Fibroblast of lung (primary cell): Measurements from ENCODE around the gene SIGLEC5. TPM values are rescaled to one million over a fixed set of nuclear protein-coding genes. Genes with fewer than 3 reads are reported as not detected.

ENCODE experiments used
- DNase-seq, 2 donors: peaks; one replicate each; pipeline versions ENCODE4 v3.0.0 to v3.0.0-alpha.2; 2010; ENCODE audit warnings: low read depth in 2 of 2
- H2AFZ ChIP-seq: 2 replicates; pipeline ENCODE4 v1.5.1; 2012; ENCODE audit warnings: low read length, control low read depth, inconsistent platforms
- H3K27ac ChIP-seq: 2 replicates; pipeline ENCODE4 v1.5.1; 2011; ENCODE audit warnings: low read length, control low read depth; ENCODE audit not compliant: insufficient read depth
- H3K27me3 ChIP-seq: 2 replicates; pipeline ENCODE4 v1.5.1; 2011; ENCODE audit warnings: mild to moderate bottlenecking, low read length; ENCODE audit not compliant: control insufficient read depth, insufficient read depth
- H3K36me3 ChIP-seq: 2 replicates; pipeline ENCODE4 v1.5.1; 2011; ENCODE audit warnings: low read length; ENCODE audit not compliant: control insufficient read depth, insufficient read depth
- H3K4me1 ChIP-seq: 2 replicates; pipeline ENCODE4 v1.5.1; 2011; ENCODE audit warnings: low read length; ENCODE audit not compliant: control insufficient read depth, insufficient read depth; ENCODE audit errors: extremely low read depth
- H3K4me2 ChIP-seq: 2 replicates; pipeline ENCODE4 v1.5.1; 2011; ENCODE audit warnings: low read length, control low read depth; ENCODE audit not compliant: insufficient read depth; ENCODE audit errors: extremely low read depth
- H3K4me3 ChIP-seq, 4 experiments: fragments of 200-600 bp in 1 of 4; sonication (generic) in 1 of 4; replicated peaks in 1 of 4; 2 replicates each; pipeline ENCODE4 v1.5.1; 2011 to 2016; ENCODE audit warnings: low read length in 4 of 4, low read depth in 3 of 4, mild to moderate bottlenecking in 3 of 4, control low read depth in 2 of 4, inconsistent platforms in 1 of 4, mixed read lengths in 1 of 4; ENCODE audit not compliant: insufficient read depth in 1 of 4; ENCODE audit errors: control extremely low read depth in 1 of 4
- H3K79me2 ChIP-seq: 2 replicates; pipeline ENCODE4 v1.5.1; 2012; ENCODE audit warnings: mild to moderate bottlenecking, low read length, inconsistent platforms; ENCODE audit not compliant: control insufficient read depth, insufficient read depth
- H3K9ac ChIP-seq: 2 replicates; pipeline ENCODE4 v1.5.1; 2011; ENCODE audit warnings: mild to moderate bottlenecking, low read length, control low read depth; ENCODE audit not compliant: insufficient read depth
- H3K9me3 ChIP-seq: 2 replicates; pipeline ENCODE4 v1.5.1; 2012; ENCODE audit warnings: low read depth, low read length; ENCODE audit not compliant: control insufficient read depth, insufficient read depth
- H4K20me1 ChIP-seq: 2 replicates; pipeline ENCODE4 v1.5.1; 2011; ENCODE audit warnings: low read length; ENCODE audit not compliant: control insufficient read depth, insufficient read depth; ENCODE audit errors: extremely low read depth
- EZH2 ChIP-seq: IDR thresholded peaks from 2 replicates; pipeline ENCODE4 v1.5.1; 2012; ENCODE audit warnings: low read length, control low read depth, mild to moderate bottlenecking; ENCODE audit errors: missing control alignments
- polyA plus RNA-seq, 2 donors: library from polyadenylated mRNA; depleted of rRNA in 1 of 2; stranded (reverse) in 1 of 2; unstranded in 1 of 2; fragments of >200 nt; gene quantifications; 2 replicates each; pipeline ENCODE4 v1.2.1, GENCODE V29; 2011 to 2012; ENCODE audit warnings: missing spikeins in 1 of 2
- total RNA-seq: library from RNA; depleted of rRNA; stranded (reverse); fragments of >200 nt; gene quantifications from 2 replicates; pipeline ENCODE4 v1.2.1, GENCODE V29; 2014
- TF ChIP-seq, protein P1 (sequence below), 2 donors: IDR thresholded peaks in 1 of 2; conservative IDR thresholded peaks in 1 of 2; 1 replicate in 1 of 2; 2 replicates in 1 of 2; pipeline ENCODE4 v1.5.1; 2011 to 2012; ENCODE audit warnings: low read length in 2 of 2, control low read depth in 1 of 2, inconsistent platforms in 1 of 2, low read depth in 1 of 2, mild to moderate bottlenecking in 1 of 2

SIGLEC5 gene
- total and polyA plus RNA-seq, 2 donors (not counting 1 experiment from before 2014, with no cell fraction given), result not detected

GRCh38 chr19:51627491-51628138 is 2.6 kb downstream of the SIGLEC5 start:
- H3K27ac ChIP-seq, result no peak overlapping the region
- no peaks in the 10 kb centered on the region for H3K9me3 ChIP-seq
- no peaks in the 10 kb centered on the region for H4K20me1 ChIP-seq
- H3K9ac ChIP-seq, result no peak overlapping the region
- no peak for TF ChIP-seq EZH2
- TF ChIP-seq, protein P1, sequence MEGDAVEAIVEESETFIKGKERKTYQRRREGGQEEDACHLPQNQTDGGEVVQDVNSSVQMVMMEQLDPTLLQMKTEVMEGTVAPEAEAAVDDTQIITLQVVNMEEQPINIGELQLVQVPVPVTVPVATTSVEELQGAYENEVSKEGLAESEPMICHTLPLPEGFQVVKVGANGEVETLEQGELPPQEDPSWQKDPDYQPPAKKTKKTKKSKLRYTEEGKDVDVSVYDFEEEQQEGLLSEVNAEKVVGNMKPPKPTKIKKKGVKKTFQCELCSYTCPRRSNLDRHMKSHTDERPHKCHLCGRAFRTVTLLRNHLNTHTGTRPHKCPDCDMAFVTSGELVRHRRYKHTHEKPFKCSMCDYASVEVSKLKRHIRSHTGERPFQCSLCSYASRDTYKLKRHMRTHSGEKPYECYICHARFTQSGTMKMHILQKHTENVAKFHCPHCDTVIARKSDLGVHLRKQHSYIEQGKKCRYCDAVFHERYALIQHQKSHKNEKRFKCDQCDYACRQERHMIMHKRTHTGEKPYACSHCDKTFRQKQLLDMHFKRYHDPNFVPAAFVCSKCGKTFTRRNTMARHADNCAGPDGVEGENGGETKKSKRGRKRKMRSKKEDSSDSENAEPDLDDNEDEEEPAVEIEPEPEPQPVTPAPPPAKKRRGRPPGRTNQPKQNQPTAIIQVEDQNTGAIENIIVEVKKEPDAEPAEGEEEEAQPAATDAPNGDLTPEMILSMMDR (conservative IDR thresholded peaks at IDR 0.05 in 1 of 2, IDR thresholded peaks at IDR 0.05 in 1 of 2; ENCODE audit: low read depth in 1 of 2, low read length in 2 of 2), result no peak
- no peaks in the 10 kb centered on the region for H3K36me3 ChIP-seq
- H2AFZ ChIP-seq, result no peak overlapping the region
- DNase-seq, result no peak
- no peak overlapping the region for H3K4me2 ChIP-seq
- H3K4me1 ChIP-seq, result no peaks in the 10 kb centered on the region
- H3K4me3 ChIP-seq, result no peak overlapping the region
- no peaks in the 10 kb centered on the region for H3K79me2 ChIP-seq
- H3K27me3 ChIP-seq, result no peaks in the 10 kb centered on the region

DNA sequence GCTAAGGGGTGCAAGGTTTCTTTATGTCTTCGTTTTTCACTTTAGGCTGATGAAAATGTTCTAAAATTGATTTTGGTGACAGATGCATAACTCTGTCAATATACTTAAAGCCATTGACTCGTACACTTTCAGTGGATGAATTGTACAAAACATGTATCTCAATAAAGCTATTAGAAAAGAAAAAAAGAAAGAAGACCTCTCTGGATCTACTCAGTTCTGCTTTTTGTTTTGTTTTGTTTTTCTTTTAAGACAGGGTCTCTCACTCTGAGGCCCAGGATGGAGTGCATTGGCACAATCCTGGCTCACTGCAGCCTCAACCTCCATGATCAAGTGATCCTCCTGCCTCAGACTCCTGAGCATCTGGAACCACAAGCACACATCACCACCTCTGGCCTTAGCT is 3.5 kb downstream of the SIGLEC5 start:
- no peak for DNase-seq
- H3K4me1 ChIP-seq, result no peaks in the 10 kb centered on the region
- TF ChIP-seq, protein P1 (conservative IDR thresholded peaks at IDR 0.05 in 1 of 2, IDR thresholded peaks at IDR 0.05 in 1 of 2; ENCODE audit: low read depth in 1 of 2, low read length in 2 of 2), result no peak
- no peak for TF ChIP-seq EZH2
- H3K4me3 ChIP-seq, result no peak overlapping the region
- H3K9me3 ChIP-seq, result no peaks in the 10 kb centered on the region
- H4K20me1 ChIP-seq, result no peaks in the 10 kb centered on the region
- no peak overlapping the region for H3K27ac ChIP-seq
- no peaks in the 10 kb centered on the region for H3K27me3 ChIP-seq
- no peak overlapping the region for H3K4me2 ChIP-seq
- H3K79me2 ChIP-seq, result no peaks in the 10 kb centered on the region
- no peak overlapping the region for H3K9ac ChIP-seq
- H2AFZ ChIP-seq, result no peak overlapping the region
- no peaks in the 10 kb centered on the region for H3K36me3 ChIP-seq

DNA sequence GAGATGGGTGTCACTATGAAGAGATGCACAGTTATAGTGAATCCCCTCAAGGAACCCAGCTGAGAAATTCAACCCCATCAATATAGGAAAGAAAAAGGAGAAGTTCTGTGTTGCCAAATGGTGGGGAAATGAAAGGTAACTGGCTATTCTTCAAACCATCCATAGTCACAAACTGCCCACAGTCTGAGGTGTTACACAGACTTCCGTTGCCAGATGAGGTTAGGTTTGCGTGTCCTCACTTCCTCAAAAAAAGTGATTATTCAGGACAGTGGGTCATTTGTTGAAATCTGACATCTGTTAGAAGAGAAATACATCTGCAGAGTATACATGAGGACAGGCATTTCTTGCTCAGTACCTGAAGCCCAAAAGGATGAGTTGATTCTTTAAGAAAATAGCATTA is 9.0 kb downstream of the SIGLEC5 start:
- no peak for DNase-seq
- Histone ChIP-seq H3K4me1 (no peaks in the 10 kb centered on the region), H3K4me3 (no peak overlapping the region), H3K27me3 (no peaks in the 10 kb centered on the region), H2AFZ (no peak overlapping the region), H3K27ac (no peak overlapping the region), H3K4me2 (no peak overlapping the region), H4K20me1 (no peaks in the 10 kb centered on the region), H3K9ac (no peak overlapping the region), H3K79me2 (no peaks in the 10 kb centered on the region), H3K36me3 (no peaks in the 10 kb centered on the region), H3K9me3 (no peaks in the 10 kb centered on the region)
- TF ChIP-seq, protein P1 (conservative IDR thresholded peaks at IDR 0.05 in 1 of 2, IDR thresholded peaks at IDR 0.05 in 1 of 2; ENCODE audit: low read depth in 1 of 2, low read length in 2 of 2), result no peak
- TF ChIP-seq EZH2, result no peak
